GM18505 (cell line): ENCODE data around the gene HOTAIR.

Experiments
- ATAC-seq: cut with Tn5 transposase; IDR thresholded peaks from one replicate; pipeline ENCODE4 v1.9.1; 2021; ENCODE audit not compliant: unreplicated experiment
- POLR2A ChIP-seq: IDR thresholded peaks from 4 replicates; pipeline ENCODE4 v1.6.1; 2011; ENCODE audit warnings: borderline replicate concordance; ENCODE audit not compliant: insufficient read depth, insufficient read length; ENCODE audit errors: extremely low read depth

Gene HOTAIR

DNA sequence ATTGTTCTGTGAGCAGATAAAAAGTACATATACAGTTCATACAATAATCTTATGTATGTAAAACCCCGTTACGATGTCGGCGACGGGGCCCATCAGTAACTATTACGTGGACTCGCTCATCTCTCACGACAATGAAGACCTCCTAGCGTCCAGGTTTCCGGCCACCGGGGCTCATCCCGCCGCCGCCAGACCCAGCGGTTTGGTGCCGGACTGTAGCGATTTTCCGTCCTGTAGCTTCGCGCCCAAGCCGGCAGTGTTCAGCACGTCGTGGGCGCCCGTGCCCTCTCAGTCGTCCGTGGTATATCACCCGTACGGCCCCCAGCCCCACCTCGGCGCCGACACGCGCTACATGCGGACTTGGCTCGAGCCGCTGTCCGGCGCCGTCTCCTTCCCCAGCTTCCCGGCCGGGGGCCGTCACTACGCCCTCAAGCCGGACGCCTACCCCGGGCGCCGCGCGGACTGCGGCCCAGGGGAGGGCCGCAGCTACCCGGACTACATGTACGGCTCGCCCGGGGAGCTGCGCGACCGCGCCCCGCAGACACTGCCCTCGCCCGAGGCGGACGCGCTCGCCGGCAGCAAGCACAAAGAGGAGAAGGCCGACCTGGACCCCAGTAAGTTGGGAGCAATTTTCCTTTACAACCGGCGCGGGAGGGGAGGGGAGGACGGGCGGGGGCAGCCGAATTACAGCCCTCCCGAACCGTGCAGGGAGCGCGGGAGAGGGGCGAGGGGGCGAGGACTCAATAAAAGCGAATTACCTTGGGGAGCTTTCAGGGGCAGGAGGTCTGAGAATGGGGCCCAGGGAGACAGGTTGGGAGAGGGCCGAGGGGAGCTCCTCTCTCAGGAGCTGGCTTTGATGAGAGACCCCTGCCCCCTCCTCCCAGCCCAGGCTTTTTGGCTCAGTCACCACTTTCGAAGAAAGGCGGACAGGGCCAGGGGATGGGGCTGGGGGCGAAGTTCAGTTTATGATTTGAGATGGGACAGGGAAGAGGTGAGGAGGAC is 25.7 kb upstream of the HOTAIR start, which contains the start of gene HOXC9:
HOXC9 (plus strand) TSS at position 46 of the 999 bp plus-strand sequence; CDS start at position 74, 28 bp downstream.
- ATAC-seq = no peak
- no peak for TF ChIP-seq POLR2A

DNA sequence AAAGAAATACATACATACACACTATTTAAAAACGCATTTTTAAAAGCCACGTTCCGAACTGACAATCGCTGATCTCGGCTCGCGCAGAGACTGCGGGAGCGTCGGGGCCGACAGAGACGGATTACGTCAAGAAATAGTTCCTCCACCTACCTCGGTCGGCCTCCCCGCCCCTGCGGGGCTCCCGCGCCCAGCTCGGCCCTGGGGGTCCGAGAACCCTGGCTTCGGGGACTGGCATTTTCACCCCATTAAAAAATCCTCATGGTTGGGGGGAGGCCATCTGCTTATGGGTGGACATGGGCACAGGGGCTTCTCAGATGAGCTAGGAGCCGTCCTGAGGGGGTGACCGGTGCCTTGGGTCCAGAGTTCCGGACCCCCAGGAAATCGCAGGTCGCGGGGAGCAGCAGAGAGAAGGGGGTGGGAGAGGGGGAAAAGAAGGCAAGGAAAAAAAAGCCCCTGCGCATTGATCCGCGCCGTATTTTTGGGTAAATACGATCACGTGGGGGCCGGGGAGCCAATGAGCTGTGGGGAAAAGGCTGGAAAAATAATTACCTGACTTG is 24.9 kb upstream of the HOTAIR start:
- no peak for TF ChIP-seq POLR2A
- no peak for ATAC-seq

DNA sequence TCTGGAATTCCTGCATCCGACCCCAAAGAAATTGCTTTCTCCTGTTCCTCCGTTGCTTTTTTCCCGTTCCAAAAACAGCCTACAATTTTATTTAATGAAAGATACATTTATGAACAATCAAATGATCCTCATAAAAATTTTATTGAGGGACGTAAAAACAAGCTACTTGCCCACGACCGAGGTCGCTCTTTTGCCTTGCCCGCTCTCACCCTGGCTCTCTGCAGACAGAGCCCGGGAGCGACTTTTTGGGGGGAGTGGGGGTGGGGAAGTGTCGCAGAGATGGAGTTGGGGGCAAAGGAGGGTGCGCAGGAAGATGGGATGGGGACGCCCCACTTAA is 24.1 kb upstream of the HOTAIR start:
- ATAC-seq = no peak

DNA sequence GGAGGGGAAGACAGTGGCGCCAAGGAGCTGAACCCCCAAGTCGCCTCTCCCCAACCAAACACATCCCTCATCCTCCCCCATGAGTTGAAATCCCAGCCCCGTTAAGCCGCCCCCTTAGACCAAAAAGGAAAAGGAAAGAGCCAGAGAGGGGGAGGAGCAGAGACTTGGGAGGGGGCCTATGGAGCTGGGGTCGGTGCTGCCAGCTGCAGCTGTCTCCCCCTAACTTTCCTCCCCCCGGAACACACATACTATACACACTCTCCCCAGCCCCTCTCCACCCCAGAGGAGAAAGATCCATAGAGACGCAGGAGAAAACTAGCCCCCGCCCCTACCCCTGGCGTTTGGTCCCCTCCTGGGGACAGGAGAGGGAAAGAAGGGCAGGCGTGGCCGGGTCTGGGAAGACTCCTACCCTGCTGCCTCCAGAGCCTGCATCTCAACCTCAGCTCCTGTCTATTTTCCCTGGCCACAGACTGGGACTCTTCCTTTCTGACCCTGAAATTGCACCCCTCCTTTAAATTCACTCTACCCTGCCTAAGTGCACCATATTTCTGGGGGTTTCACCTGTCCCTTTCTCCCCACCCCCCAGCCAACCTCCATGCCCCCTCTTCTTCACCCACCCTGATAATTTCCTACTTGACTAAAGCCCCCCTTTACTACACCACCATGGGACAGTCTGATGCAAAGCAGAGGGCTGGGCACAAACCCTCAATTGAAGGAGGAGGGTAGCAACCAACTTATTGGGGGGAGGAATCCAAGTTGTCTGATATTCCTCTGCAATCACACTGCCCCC is 23.6 kb upstream of the HOTAIR start:
- ATAC-seq = no peak
- TF ChIP-seq POLR2A = no peak

More for the DNA sequence above, 24.1 kb upstream of the HOTAIR start:
- TF ChIP-seq POLR2A = no peak

DNA sequence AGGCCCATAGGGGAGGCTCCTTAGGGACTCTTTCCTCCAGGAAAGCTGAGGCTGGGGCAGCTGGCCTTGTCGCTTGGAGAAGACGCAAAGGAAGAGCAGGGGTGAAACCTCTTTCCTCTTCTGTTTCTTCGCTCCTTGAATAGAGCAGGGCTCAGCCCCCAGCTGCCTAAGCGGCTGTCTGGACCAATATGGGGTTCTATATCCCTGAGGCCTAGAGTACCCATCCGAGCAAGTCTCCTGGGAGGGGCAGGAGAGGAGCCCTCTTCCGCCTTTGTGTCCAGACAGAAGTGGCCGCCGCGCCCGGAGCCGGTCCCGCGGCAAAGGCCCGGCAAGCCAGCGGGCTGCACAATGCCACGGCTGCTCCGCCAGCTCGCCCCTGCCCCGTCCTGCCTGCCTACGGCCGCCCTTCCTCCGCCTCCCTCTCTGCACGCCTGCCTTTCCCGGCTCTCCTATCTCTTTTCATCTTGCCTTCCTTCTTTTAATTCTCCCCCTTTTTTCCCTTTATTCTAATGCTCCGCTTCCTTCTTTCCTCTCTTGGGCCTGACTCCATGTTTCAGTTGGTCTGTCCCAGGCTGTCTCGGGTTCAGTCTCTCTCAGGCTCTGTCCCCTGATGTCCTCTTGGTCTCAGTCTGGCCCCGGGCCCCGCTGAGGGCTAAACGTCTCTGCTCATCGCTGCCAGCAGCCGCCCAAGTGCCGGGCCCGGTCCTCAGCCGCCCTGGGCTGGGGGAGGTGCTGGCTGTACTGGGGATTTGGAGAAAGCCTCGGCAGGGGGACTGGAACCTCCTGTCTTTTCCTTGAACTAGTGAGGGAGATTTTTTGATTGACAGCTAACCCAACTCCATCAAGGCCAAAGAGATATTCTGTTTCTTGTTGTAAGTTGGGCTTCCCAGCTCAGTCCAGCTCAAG is 22.7 kb upstream of the HOTAIR start:
- no peak for ATAC-seq
- no peak for TF ChIP-seq POLR2A

DNA sequence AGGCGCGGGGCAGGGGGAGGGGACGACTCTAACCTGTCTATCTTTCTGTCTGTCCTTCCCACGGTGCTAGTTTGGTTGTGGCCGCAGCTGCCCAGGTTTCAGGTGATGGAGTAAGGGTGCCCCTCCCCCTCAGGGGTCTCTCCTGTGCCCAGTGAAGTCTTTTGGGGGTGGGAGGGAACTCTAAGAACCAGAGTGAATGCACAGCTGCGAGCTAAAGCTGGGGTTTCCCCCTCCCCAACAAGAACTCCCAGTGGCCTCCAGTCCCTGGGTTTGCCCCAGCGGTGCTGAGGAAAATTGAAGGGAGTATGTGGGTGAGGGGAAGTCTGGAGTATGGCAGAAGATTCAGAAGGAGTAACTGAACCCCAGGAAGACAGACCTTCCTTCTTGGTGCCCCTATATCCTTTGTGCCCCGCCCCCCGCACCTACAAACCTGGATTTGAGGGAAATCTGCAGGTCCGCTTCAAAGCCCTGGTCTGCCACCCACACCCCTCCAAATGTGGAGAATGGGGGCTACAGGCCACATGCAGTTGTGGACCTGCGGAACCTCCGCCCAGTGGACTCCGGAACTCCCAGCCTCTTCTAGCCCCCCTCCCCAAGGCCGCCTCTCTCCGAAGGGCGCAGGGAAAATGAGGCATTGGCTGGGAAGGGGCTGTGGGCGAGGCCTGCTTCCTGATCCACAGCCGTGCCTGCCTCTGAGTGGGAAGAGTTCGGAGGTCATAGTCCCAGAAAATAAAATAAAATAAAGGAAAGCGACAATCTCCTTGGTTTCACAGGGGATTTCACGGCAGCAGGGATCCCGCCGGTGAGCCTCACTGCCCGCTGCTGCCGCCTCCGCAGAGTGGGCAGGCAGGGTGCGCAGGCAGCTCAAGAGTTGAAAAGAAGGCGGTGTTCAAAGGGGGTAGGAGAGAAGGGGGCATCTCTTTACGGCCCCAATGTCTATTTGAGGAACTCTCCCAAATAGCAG is 21.8 kb upstream of the HOTAIR start:
- TF ChIP-seq POLR2A = no peak

DNA sequence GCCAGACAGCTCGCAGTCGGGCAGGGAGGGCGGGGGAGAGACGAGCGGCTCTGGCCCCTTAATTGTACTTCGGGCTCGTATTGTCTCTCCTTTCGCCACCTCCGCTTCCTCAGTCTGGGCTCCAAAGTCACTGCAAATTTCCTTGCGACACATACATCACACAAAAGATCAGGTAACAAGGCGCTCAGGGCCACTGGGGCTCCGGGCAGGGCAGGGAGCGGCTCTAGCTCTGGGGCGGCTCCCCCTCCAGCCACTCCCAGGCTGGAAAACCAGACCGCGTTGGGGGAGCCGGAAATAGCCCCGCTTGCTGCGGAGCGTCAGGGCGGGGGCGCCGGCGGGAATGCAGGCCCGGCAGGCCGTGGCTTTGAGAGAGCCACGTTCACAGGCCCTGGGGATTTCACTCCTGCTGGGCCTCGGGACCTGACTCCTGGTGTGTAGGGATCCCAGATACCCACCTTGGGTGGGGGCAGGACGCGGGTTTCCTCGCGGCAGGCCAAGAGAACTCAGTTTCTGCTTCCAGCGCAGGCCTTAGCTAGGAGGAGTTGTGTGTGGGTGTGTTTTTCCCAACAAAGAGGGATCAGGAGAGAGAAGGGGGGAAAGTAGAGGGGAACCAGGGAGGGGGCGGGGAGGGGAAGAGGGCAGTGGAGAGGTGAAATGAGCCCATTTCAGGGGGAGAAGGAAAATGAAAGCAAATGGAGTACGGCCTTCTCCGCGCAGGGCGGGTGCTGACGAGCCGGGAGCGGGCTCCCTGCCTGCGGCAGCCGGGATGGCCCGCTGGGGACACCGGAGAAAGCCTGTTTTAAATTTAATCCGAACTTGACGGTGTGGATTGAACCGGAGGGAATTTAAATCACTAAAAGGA is 20.9 kb upstream of the HOTAIR start:
- ATAC-seq = no peak
- no peak for TF ChIP-seq POLR2A

More for the DNA sequence above, 21.8 kb upstream of the HOTAIR start:
- no peak for ATAC-seq

DNA sequence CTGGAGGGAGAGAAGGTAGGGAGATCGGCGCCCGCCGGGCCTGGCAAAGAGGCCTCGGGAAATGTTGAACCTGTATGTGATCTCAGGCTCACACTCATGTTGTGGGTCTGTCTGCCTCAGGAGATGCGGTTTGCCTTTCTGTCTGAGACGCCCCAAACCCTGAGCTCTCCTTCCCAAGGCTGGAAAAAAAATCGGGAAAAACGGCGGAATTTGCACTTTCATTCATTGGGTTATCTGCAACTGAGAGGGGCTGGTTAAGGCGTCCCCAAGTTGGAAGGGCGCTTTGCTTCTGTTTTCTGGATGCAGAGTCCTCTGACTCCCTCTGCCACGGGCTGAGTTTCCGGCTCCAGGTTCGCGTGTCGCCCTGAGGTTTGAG is 20.2 kb upstream of the HOTAIR start:
- ATAC-seq = no peak
- TF ChIP-seq POLR2A = no peak

DNA sequence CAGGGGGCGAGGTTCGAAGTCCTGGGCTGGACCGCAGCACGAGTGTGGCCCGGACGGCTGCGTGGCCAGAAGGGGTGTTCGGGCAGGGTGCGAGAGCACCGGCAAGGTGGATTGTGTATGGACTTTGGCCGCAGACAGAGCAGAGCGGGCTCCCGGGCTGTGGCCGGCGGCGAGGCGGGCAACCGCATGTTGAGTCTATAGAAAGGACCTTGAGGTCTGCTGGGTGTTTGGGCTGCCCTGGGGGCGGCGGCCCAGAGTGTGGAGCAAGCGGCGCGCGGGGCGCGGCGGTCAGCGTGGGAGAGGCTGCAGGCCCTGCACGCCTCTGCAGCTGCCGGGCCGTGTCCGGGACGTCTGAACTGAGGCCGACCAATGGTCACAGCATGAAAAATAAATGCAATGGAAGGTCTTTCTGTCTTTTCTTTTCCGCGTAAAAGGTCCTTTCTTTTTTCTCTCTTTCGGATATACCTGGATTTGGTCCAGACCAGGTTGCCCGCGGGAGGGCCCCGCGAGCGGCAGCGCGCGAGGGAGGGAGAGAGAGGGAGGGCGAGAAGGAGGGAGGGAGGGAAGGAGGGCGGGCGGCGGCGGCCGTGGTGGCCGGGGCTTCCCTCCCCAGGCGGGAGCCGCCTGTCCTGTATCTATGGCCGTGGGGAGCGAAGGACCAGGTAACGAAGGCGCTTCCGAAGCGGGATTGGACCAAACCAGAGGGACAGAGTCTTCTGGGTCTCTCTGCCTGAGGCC is 19.7 kb upstream of the HOTAIR start:
- no peak for ATAC-seq
- no peak for TF ChIP-seq POLR2A

DNA sequence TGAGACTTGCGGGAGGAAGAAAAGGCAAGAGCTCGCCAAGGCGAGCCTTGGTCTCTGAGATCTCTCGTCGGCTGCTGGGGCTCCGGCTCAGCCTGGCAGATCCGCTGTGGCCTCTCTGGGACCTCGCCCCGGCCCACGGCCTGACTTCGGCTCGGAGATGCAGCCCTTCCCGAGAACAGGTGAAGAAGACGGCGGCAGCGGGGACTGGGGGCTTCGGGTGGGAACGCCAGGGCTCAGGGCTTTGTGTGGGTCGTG is 19.2 kb upstream of the HOTAIR start:
- no peak for ATAC-seq
- TF ChIP-seq POLR2A = no peak
